ENCODE data around the gene GPR146. TPM values are rescaled to one million over a fixed set of nuclear protein-coding genes. Genes with fewer than 3 reads are reported as not detected.

GPR146 gene
- total and polyA plus RNA-seq, 9 of the 15 experiments (the other 6 are each of a cell fraction or from before 2014, with no cell fraction given) = 0.22 to 3.6 (median 0.64) TPM; not detected in 2

GRCh38 chr7:1095621-1096155 lies 51.3 kb downstream of the GPR146 start:
- CTCF ChIA-PET (ENCODE audit: low intra/inter-chr PET ratio) = no interaction called here
- intact Hi-C loops (cut with micrococcal nuclease) = no loop called here
- POLR2A ChIA-PET = interaction anchor here (0.6 to 1.0 kb wide), 3 partner anchors 9 to 69 kb away, joined by 3 to 5 read pairs (median 3); no protein-coding TSS in a partner anchor
- TF ChIP-seq, protein P1, sequence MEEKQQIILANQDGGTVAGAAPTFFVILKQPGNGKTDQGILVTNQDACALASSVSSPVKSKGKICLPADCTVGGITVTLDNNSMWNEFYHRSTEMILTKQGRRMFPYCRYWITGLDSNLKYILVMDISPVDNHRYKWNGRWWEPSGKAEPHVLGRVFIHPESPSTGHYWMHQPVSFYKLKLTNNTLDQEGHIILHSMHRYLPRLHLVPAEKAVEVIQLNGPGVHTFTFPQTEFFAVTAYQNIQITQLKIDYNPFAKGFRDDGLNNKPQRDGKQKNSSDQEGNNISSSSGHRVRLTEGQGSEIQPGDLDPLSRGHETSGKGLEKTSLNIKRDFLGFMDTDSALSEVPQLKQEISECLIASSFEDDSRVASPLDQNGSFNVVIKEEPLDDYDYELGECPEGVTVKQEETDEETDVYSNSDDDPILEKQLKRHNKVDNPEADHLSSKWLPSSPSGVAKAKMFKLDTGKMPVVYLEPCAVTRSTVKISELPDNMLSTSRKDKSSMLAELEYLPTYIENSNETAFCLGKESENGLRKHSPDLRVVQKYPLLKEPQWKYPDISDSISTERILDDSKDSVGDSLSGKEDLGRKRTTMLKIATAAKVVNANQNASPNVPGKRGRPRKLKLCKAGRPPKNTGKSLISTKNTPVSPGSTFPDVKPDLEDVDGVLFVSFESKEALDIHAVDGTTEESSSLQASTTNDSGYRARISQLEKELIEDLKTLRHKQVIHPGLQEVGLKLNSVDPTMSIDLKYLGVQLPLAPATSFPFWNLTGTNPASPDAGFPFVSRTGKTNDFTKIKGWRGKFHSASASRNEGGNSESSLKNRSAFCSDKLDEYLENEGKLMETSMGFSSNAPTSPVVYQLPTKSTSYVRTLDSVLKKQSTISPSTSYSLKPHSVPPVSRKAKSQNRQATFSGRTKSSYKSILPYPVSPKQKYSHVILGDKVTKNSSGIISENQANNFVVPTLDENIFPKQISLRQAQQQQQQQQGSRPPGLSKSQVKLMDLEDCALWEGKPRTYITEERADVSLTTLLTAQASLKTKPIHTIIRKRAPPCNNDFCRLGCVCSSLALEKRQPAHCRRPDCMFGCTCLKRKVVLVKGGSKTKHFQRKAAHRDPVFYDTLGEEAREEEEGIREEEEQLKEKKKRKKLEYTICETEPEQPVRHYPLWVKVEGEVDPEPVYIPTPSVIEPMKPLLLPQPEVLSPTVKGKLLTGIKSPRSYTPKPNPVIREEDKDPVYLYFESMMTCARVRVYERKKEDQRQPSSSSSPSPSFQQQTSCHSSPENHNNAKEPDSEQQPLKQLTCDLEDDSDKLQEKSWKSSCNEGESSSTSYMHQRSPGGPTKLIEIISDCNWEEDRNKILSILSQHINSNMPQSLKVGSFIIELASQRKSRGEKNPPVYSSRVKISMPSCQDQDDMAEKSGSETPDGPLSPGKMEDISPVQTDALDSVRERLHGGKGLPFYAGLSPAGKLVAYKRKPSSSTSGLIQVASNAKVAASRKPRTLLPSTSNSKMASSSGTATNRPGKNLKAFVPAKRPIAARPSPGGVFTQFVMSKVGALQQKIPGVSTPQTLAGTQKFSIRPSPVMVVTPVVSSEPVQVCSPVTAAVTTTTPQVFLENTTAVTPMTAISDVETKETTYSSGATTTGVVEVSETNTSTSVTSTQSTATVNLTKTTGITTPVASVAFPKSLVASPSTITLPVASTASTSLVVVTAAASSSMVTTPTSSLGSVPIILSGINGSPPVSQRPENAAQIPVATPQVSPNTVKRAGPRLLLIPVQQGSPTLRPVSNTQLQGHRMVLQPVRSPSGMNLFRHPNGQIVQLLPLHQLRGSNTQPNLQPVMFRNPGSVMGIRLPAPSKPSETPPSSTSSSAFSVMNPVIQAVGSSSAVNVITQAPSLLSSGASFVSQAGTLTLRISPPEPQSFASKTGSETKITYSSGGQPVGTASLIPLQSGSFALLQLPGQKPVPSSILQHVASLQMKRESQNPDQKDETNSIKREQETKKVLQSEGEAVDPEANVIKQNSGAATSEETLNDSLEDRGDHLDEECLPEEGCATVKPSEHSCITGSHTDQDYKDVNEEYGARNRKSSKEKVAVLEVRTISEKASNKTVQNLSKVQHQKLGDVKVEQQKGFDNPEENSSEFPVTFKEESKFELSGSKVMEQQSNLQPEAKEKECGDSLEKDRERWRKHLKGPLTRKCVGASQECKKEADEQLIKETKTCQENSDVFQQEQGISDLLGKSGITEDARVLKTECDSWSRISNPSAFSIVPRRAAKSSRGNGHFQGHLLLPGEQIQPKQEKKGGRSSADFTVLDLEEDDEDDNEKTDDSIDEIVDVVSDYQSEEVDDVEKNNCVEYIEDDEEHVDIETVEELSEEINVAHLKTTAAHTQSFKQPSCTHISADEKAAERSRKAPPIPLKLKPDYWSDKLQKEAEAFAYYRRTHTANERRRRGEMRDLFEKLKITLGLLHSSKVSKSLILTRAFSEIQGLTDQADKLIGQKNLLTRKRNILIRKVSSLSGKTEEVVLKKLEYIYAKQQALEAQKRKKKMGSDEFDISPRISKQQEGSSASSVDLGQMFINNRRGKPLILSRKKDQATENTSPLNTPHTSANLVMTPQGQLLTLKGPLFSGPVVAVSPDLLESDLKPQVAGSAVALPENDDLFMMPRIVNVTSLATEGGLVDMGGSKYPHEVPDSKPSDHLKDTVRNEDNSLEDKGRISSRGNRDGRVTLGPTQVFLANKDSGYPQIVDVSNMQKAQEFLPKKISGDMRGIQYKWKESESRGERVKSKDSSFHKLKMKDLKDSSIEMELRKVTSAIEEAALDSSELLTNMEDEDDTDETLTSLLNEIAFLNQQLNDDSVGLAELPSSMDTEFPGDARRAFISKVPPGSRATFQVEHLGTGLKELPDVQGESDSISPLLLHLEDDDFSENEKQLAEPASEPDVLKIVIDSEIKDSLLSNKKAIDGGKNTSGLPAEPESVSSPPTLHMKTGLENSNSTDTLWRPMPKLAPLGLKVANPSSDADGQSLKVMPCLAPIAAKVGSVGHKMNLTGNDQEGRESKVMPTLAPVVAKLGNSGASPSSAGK (IDR thresholded peaks at IDR 0.05) = no peak
- TF ChIP-seq, protein P2, sequence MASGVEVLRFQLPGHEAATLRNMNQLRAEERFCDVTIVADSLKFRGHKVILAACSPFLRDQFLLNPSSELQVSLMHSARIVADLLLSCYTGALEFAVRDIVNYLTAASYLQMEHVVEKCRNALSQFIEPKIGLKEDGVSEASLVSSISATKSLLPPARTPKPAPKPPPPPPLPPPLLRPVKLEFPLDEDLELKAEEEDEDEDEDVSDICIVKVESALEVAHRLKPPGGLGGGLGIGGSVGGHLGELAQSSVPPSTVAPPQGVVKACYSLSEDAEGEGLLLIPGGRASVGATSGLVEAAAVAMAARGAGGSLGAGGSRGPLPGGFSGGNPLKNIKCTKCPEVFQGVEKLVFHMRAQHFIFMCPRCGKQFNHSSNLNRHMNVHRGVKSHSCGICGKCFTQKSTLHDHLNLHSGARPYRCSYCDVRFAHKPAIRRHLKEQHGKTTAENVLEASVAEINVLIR (CRISPR knock-in tag; IDR thresholded peaks at IDR 0.05) = no peak
- TF ChIP-seq POLR2H (tag; IDR thresholded peaks at IDR 0.05; ENCODE audit: low read depth) = no peak
- no peak for TF ChIP-seq PTRF (tag; IDR thresholded peaks at IDR 0.05)
- TF ChIP-seq, protein P3, sequence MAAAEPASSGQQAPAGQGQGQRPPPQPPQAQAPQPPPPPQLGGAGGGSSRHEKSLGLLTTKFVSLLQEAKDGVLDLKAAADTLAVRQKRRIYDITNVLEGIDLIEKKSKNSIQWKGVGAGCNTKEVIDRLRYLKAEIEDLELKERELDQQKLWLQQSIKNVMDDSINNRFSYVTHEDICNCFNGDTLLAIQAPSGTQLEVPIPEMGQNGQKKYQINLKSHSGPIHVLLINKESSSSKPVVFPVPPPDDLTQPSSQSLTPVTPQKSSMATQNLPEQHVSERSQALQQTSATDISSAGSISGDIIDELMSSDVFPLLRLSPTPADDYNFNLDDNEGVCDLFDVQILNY (CRISPR knock-in tag; IDR thresholded peaks at IDR 0.05) = no peak
- TF ChIP-seq HCFC1 (IDR thresholded peaks at IDR 0.05; ENCODE audit: low read depth, low read length) = no peak
- no peak for TF ChIP-seq SIRT6 (IDR thresholded peaks at IDR 0.05; ENCODE audit: low read depth, low read length)

More at GRCh38 chr7:1095621-1096155, 51.3 kb downstream of the GPR146 start:
- Histone ChIP-seq H3K9me3 (replicated peaks; ENCODE audit: control insufficient read depth, insufficient read depth, low read depth, low read length) (no peaks in the 10 kb centered on the region), H3K27me3 (ENCODE audit: control insufficient read depth in 2 of 2, insufficient read depth in 2 of 2, low read length in 2 of 2) (no peaks in the 10 kb centered on the region), H3K4me1 (replicated peaks in 1 of 2; ENCODE audit: control insufficient read depth in 2 of 2, insufficient read depth in 2 of 2, low read length in 2 of 2) (peaks cover 5 to 50% of the 10 kb centered on the region in 2 experiments; a peak in 4 of 5 replicates), H3K4me2 (ENCODE audit: insufficient read depth, low read length) (no peak overlapping the region), H3K27ac (ENCODE audit: extremely low read depth, low read depth, low read length) (no peak overlapping the region), H3K9me1 (ENCODE audit: control insufficient read depth, insufficient read depth, low read length) (no peaks in the 10 kb centered on the region), H3K4me3 (no peak overlapping the region), H2AFZ (ENCODE audit: low read depth, low read length) (no peak overlapping the region), H3K79me2 (ENCODE audit: control insufficient read depth, insufficient read depth, low read length) (peaks cover 2% of the 10 kb centered on the region; the same call in 1 of the 3 replicates), H3K9ac (ENCODE audit: insufficient read depth in 1 of 2, low read depth in 2 of 2, low read length in 2 of 2) (peak overlapping the region in 1 of 2 experiments; percentile 84; a peak in 1 of 4 replicates), H3K36me3 (ENCODE audit: control insufficient read depth, insufficient read depth, low read length) (peaks cover 4% of the 10 kb centered on the region; the same call in 2 of the 3 replicates), H4K20me1 (replicated peaks; ENCODE audit: control insufficient read depth, insufficient read depth, low read length) (peaks cover 8% of the 10 kb centered on the region; the same call in 1 of the 2 replicates)
- no peak for DNase-seq (ENCODE audit: extremely low read depth in 1 of 4, low spot score in 3 of 4)
- FAIRE-seq = no peak
- ATAC-seq = no peak
- 93% methylated on average over 14 of the region's 23 CpGs for WGBS (ENCODE audit: insufficient coverage, low coverage, missing lambda C conversion rate)
- no TSS peak for BruUV-seq (replicated peaks)
- in situ Hi-C loops (cut with MboI) = no loop called here
